ENCODE measurements around the gene USP22. TPM values are rescaled to one million over a fixed set of nuclear protein-coding genes. Genes with fewer than 3 reads are reported as not detected.

Gene USP22
- total and polyA plus RNA-seq, 2 donors (not counting 1 experiment from before 2014, with no cell fraction given): 235 TPM

DNA sequence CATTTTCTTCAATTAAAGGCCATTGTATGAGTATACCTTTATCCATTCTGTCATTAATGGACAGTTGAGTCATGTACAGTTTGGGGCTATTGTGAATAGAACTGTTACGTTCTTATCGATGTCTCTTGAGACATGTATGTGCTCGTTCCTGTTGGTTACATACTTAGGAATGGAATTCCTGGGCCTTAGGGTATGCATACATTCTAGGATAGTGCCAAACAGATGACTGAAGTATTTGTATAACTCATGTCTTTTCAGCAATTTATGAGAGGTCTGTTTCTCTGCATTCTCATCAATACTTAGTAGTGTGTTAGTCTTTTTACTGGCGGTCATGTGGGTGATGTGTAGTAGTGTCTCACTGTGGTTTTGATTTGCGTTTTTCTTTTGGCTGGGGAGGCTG, 81.2 kb downstream of the USP22 start:
- Histone ChIP-seq H3K9ac (ENCODE audit: insufficient read depth, low read length) (no peak overlapping the region), H3K79me2 (ENCODE audit: control insufficient read depth, insufficient read depth, low read length) (no peaks in the 10 kb centered on the region), H3K4me2 (ENCODE audit: extremely low read depth, insufficient read depth, low read length) (no peak overlapping the region), H3K9me3 (ENCODE audit: control insufficient read depth, insufficient read depth, low read depth, low read length) (no peaks in the 10 kb centered on the region), H3K27me3 (ENCODE audit: control insufficient read depth, insufficient read depth, low read length) (peaks cover 6% of the 10 kb centered on the region), H3K4me3 (replicated peaks in 1 of 4; ENCODE audit: control extremely low read depth in 1 of 4, insufficient read depth in 1 of 4, low read depth in 3 of 4, low read length in 4 of 4) (no peak overlapping the region), H2AFZ (ENCODE audit: low read length) (no peak overlapping the region), H4K20me1 (ENCODE audit: control insufficient read depth, extremely low read depth, insufficient read depth, low read length) (no peaks in the 10 kb centered on the region), H3K4me1 (ENCODE audit: control insufficient read depth, extremely low read depth, insufficient read depth, low read length) (no peaks in the 10 kb centered on the region), H3K36me3 (ENCODE audit: control insufficient read depth, insufficient read depth, low read length) (no peaks in the 10 kb centered on the region), H3K27ac (ENCODE audit: insufficient read depth, low read length) (no peak overlapping the region)
- DNase-seq (ENCODE audit: low read depth in 2 of 2): peak in 1 of 2 donors; percentile 8
- TF ChIP-seq CTCF (conservative IDR thresholded peaks at IDR 0.05 in 1 of 2, IDR thresholded peaks at IDR 0.05 in 1 of 2; ENCODE audit: low read depth in 1 of 2, low read length in 2 of 2): no peak
- TF ChIP-seq EZH2 (IDR thresholded peaks at IDR 0.05; ENCODE audit: low read length, missing control alignments): no peak

DNA sequence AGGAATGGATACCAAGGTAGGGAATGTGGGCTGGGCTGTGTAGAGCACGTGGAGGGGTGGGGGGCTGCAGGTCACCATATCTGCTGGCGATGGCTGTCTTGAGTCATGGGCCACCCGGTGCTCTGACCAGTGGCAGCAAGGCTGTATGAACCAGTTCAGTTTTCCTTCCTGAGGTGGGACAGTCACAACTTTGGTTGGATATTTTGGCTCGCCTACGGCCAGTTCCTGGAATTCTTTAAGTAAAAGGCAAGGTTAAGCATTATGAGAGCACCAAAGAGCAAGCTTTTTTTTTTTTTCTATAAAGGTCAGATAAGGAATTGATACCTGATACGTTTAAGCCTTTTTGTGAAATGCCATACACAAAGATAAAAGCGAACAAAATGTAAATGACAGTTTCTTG, 81.9 kb downstream of the USP22 start:
- Histone ChIP-seq H3K79me2 (ENCODE audit: control insufficient read depth, insufficient read depth, low read length) (no peaks in the 10 kb centered on the region), H3K9ac (ENCODE audit: insufficient read depth, low read length) (no peak overlapping the region), H3K4me3 (replicated peaks in 1 of 4; ENCODE audit: control extremely low read depth in 1 of 4, insufficient read depth in 1 of 4, low read depth in 3 of 4, low read length in 4 of 4) (no peak overlapping the region), H3K4me2 (ENCODE audit: extremely low read depth, insufficient read depth, low read length) (no peak overlapping the region), H3K27ac (ENCODE audit: insufficient read depth, low read length) (no peak overlapping the region), H4K20me1 (ENCODE audit: control insufficient read depth, extremely low read depth, insufficient read depth, low read length) (no peaks in the 10 kb centered on the region), H3K36me3 (ENCODE audit: control insufficient read depth, insufficient read depth, low read length) (no peaks in the 10 kb centered on the region), H2AFZ (ENCODE audit: low read length) (no peak overlapping the region), H3K27me3 (ENCODE audit: control insufficient read depth, insufficient read depth, low read length) (peaks cover 6% of the 10 kb centered on the region), H3K9me3 (ENCODE audit: control insufficient read depth, insufficient read depth, low read depth, low read length) (no peaks in the 10 kb centered on the region), H3K4me1 (ENCODE audit: control insufficient read depth, extremely low read depth, insufficient read depth, low read length) (no peaks in the 10 kb centered on the region)
- DNase-seq (ENCODE audit: low read depth in 2 of 2): no peak
- TF ChIP-seq CTCF (conservative IDR thresholded peaks at IDR 0.05 in 1 of 2, IDR thresholded peaks at IDR 0.05 in 1 of 2; ENCODE audit: low read depth in 1 of 2, low read length in 2 of 2) (no peak), EZH2 (IDR thresholded peaks at IDR 0.05; ENCODE audit: low read length, missing control alignments) (no peak)

DNA sequence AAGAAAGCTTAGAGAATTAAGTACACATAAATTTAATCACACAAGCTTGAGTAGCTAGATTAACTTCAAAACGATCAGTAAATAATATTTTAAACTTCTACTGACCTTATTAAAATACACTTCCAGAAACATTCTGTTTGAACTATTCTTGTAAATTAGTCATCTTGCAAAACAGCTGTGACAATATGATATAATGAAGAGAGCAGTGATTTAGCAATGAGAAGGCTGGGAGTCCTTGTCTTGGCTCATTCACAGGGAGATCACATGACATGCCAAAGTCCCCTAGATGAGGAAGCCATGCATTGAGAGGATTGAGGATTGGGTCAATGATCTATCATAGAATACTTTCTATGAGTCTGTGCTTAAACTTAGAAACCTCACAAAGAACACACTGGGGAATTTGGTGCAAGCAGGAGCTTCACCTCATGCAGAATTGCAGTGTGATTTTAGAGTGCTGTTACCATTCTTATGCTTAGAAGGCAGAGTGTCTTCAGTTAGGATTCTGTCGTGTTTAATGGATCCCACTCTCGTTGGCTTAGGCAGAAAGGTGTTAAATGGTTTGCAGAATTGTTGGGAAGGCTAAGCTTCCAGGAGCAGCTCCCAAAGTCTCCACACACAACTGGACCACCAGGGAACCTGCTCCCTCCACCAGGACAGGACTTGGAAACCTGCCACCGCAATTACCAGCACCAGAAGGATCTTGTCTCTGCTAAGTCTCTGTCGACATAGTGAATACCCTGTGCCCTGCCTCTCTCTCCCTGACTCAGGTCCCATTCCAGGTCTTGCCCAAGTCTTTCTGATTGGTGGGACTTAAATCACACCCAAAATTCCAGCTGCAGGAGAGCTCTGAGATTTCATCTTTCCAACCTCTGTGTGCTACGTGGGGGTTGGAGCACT, 87.1 kb downstream of the USP22 start:
- Histone ChIP-seq H3K27me3 (ENCODE audit: control insufficient read depth, insufficient read depth, low read length) (no peaks in the 10 kb centered on the region), H4K20me1 (ENCODE audit: control insufficient read depth, extremely low read depth, insufficient read depth, low read length) (no peaks in the 10 kb centered on the region), H3K4me2 (ENCODE audit: extremely low read depth, insufficient read depth, low read length) (no peak overlapping the region), H3K4me1 (ENCODE audit: control insufficient read depth, extremely low read depth, insufficient read depth, low read length) (no peaks in the 10 kb centered on the region), H3K36me3 (ENCODE audit: control insufficient read depth, insufficient read depth, low read length) (no peaks in the 10 kb centered on the region), H3K79me2 (ENCODE audit: control insufficient read depth, insufficient read depth, low read length) (no peaks in the 10 kb centered on the region), H3K27ac (ENCODE audit: insufficient read depth, low read length) (no peak overlapping the region), H2AFZ (ENCODE audit: low read length) (no peak overlapping the region), H3K4me3 (replicated peaks in 1 of 4; ENCODE audit: control extremely low read depth in 1 of 4, insufficient read depth in 1 of 4, low read depth in 3 of 4, low read length in 4 of 4) (no peak overlapping the region), H3K9me3 (ENCODE audit: control insufficient read depth, insufficient read depth, low read depth, low read length) (no peaks in the 10 kb centered on the region), H3K9ac (ENCODE audit: insufficient read depth, low read length) (no peak overlapping the region)
- TF ChIP-seq CTCF (conservative IDR thresholded peaks at IDR 0.05 in 1 of 2, IDR thresholded peaks at IDR 0.05 in 1 of 2; ENCODE audit: low read depth in 1 of 2, low read length in 2 of 2): no peak
- DNase-seq (ENCODE audit: low read depth in 2 of 2): peak; percentile 28 to 47
